ENCODE results near the gene TNFRSF1B.
"Not testable (repeated sequence)": the region's sequence is repeated elsewhere in the genome, so short reads cannot be mapped to it uniquely, and the experiment has no call there.

The TNFRSF1B gene

DNA sequence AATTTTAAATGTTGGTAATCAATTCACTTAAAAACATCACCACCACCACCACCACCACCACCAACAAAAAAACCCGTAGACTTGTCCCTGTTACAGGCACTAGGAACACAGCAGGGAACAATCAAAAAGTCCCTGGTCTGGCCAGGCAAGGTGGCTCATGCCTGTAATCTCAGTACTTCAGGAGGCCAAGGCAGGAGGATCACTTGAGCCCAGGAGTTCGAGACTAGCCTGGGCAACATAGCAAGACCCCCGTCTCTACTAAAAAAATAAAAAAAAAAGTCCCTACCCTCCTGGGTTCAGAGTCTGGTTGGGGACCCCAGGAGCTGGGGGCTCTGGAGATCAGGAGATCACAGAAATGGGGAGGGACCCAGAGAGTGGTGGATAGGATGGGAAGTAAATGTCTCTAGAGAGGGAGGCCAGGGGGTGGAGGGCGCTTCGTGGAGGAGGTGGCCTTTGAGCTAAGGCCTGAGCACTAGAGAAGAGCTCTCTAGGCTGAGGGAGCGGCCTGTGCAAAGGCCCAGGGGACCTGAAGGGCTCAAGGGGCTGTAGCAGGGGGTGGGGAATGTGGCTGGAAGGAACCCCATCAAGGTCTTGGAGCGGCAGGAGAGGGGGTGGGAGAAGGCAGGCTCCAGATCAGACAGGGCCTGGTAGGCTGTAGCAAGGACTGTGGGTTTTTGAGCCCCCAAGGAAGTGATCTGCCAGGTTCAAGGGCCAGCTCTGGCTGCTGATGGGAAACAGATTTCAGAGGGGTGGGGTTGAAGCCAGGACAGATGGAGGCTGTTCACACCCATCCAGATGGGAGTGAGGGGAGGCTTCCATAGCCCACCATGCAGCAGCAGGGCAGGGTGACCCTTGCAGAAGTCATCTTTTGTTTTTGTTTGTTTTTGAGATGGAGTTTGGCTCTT lies 38.2 kb downstream of the TNFRSF1B start:
- H3K36me3 ChIP-seq (ENCODE audit: insufficient read depth, low read length), result no peaks in the 10 kb centered on the region
- H3K9ac ChIP-seq (ENCODE audit: low read length), result no peak overlapping the region
- H3K4me3 ChIP-seq (ENCODE audit: low read depth in 1 of 2, low read length in 2 of 2), result no peak overlapping the region
- peaks cover 5% of the 10 kb centered on the region for H3K4me1 ChIP-seq (ENCODE audit: insufficient read depth, low read length)
- no peaks in the 10 kb centered on the region for H3K27me3 ChIP-seq (ENCODE audit: control insufficient read depth in 1 of 2, insufficient read depth in 2 of 2, low read length in 2 of 2)
- H3K27ac ChIP-seq (ENCODE audit: low read depth, low read length), result no peak overlapping the region
- H3K9me3 ChIP-seq (ENCODE audit: low read length), result no peaks in the 10 kb centered on the region

DNA sequence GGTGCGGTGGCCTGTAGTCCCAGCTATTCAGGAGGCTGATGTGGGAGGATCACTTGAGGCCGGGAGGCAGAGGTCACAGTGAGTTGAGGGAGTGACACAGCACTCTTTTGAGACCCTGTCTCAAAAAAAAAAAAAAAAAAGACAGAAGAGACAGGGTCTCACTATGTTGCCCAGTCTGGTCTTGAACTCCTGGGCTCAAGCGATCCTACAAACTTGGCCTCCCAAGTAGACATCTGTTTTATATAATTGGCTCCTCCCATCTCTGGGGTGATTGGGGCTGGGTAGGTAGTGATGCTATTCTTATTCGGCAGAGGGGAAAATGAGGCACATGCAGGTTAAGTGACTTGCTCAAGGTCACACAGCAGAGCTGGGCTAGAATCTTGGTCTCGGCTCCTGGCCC lies 39.4 kb downstream of the TNFRSF1B start:
- Histone ChIP-seq H3K27ac (ENCODE audit: low read depth, low read length) (no peak overlapping the region), H3K36me3 (ENCODE audit: insufficient read depth, low read length) (no peaks in the 10 kb centered on the region), H3K4me1 (ENCODE audit: insufficient read depth, low read length) (peaks cover 5% of the 10 kb centered on the region)

DNA sequence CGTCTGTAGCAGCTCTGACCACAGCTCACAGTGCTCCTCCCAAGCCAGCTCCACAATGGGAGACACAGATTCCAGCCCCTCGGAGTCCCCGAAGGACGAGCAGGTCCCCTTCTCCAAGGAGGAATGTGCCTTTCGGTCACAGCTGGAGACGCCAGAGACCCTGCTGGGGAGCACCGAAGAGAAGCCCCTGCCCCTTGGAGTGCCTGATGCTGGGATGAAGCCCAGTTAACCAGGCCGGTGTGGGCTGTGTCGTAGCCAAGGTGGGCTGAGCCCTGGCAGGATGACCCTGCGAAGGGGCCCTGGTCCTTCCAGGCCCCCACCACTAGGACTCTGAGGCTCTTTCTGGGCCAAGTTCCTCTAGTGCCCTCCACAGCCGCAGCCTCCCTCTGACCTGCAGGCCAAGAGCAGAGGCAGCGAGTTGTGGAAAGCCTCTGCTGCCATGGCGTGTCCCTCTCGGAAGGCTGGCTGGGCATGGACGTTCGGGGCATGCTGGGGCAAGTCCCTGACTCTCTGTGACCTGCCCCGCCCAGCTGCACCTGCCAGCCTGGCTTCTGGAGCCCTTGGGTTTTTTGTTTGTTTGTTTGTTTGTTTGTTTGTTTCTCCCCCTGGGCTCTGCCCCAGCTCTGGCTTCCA lies 40.1 kb downstream of the TNFRSF1B start:
- H3K4me1 ChIP-seq (ENCODE audit: insufficient read depth, low read length), result peaks cover 5% of the 10 kb centered on the region
- no peak overlapping the region for H3K4me3 ChIP-seq (ENCODE audit: low read depth in 1 of 2, low read length in 2 of 2)
- no peak overlapping the region for H3K9ac ChIP-seq (ENCODE audit: low read length)
- no peaks in the 10 kb centered on the region for H3K27me3 ChIP-seq (ENCODE audit: control insufficient read depth in 1 of 2, insufficient read depth in 2 of 2, low read length in 2 of 2)
- H3K36me3 ChIP-seq (ENCODE audit: insufficient read depth, low read length), result no peaks in the 10 kb centered on the region
- H3K9me3 ChIP-seq (ENCODE audit: low read length), result no peaks in the 10 kb centered on the region
- H3K27ac ChIP-seq (ENCODE audit: low read depth, low read length), result no peak overlapping the region

More for the DNA sequence above, 39.4 kb downstream of the TNFRSF1B start:
- H3K9ac ChIP-seq (ENCODE audit: low read length), result no peak overlapping the region
- no peaks in the 10 kb centered on the region for H3K9me3 ChIP-seq (ENCODE audit: low read length)
- no peak overlapping the region for H3K4me3 ChIP-seq (ENCODE audit: low read depth in 1 of 2, low read length in 2 of 2)
- H3K27me3 ChIP-seq (ENCODE audit: control insufficient read depth in 1 of 2, insufficient read depth in 2 of 2, low read length in 2 of 2), result no peaks in the 10 kb centered on the region

DNA sequence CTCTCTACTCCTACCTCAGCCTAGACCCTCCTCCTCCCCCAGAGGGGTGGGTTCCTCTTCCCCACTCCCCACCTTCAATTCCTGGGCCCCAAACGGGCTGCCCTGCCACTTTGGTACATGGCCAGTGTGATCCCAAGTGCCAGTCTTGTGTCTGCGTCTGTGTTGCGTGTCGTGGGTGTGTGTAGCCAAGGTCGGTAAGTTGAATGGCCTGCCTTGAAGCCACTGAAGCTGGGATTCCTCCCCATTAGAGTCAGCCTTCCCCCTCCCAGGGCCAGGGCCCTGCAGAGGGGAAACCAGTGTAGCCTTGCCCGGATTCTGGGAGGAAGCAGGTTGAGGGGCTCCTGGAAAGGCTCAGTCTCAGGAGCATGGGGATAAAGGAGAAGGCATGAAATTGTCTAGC lies 41.5 kb downstream of the TNFRSF1B start:
- no peak overlapping the region for H3K27ac ChIP-seq (ENCODE audit: low read depth, low read length)
- no peaks in the 10 kb centered on the region for H3K9me3 ChIP-seq (ENCODE audit: low read length)
- no peak overlapping the region for H3K9ac ChIP-seq (ENCODE audit: low read length)
- no peaks in the 10 kb centered on the region for H3K27me3 ChIP-seq (ENCODE audit: control insufficient read depth in 1 of 2, insufficient read depth in 2 of 2, low read length in 2 of 2)
- H3K4me3 ChIP-seq (ENCODE audit: low read depth in 1 of 2, low read length in 2 of 2), result no peak overlapping the region
- peaks cover 5% of the 10 kb centered on the region for H3K4me1 ChIP-seq (ENCODE audit: insufficient read depth, low read length)
- no peaks in the 10 kb centered on the region for H3K36me3 ChIP-seq (ENCODE audit: insufficient read depth, low read length)

DNA sequence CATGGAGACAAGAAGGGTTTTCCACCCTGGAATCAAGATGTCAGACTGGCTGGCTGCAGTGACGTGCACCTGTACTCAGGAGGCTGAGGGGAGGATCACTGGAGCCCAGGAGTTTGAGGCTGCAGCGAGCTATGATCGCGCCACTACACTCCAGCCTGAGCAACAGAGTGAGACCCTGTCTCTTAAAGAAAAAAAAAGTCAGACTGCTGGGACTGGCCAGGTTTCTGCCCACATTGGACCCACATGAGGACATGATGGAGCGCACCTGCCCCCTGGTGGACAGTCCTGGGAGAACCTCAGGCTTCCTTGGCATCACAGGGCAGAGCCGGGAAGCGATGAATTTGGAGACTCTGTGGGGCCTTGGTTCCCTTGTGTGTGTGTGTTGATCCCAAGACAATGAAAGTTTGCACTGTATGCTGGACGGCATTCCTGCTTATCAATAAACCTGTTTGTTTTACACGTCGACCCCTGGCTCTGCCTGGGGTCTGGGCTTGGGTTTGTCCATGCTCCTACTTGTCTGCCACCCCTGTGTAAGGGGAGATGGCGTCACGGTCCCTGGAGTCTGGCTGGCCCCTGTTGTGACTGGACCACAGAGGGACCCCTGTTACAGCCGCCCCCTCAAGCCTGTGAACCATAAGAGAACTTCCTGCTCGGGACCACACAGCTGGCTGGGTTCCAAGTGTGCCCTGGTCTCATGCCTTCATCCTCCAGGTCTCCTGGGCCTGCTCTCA lies 42.1 kb downstream of the TNFRSF1B start:
- Histone ChIP-seq H3K4me1 (ENCODE audit: insufficient read depth, low read length) (peaks cover 5% of the 10 kb centered on the region), H3K9me3 (ENCODE audit: low read length) (no peaks in the 10 kb centered on the region), H3K27me3 (ENCODE audit: control insufficient read depth in 1 of 2, insufficient read depth in 2 of 2, low read length in 2 of 2) (no peaks in the 10 kb centered on the region), H3K9ac (ENCODE audit: low read length) (no peak overlapping the region), H3K27ac (ENCODE audit: low read depth, low read length) (no peak overlapping the region), H3K36me3 (ENCODE audit: insufficient read depth, low read length) (no peaks in the 10 kb centered on the region), H3K4me3 (ENCODE audit: low read depth in 1 of 2, low read length in 2 of 2) (no peak overlapping the region)

DNA sequence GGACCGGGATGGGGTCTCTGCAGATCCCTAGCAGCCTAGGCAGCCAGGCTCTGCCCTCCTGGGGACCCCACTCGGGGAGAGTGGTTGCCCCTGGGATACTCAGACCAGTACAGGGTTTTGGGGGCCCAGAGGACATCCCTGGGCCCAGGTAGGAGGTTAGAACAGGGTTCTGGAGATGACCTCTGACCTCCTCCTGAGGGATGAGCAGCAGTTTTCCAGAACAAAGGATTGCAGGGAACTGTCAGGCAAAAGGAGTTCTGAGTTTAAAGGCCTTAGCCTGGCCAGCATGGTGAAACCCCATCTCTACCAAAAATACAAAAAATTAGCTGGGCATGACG lies 42.7 kb downstream of the TNFRSF1B start:
- Histone ChIP-seq H3K4me3 (ENCODE audit: low read depth in 1 of 2, low read length in 2 of 2) (no peak overlapping the region), H3K9me3 (ENCODE audit: low read length) (no peaks in the 10 kb centered on the region), H3K36me3 (ENCODE audit: insufficient read depth, low read length) (no peaks in the 10 kb centered on the region), H3K4me1 (ENCODE audit: insufficient read depth, low read length) (peaks cover 5% of the 10 kb centered on the region), H3K27ac (ENCODE audit: low read depth, low read length) (no peak overlapping the region), H3K27me3 (ENCODE audit: control insufficient read depth in 1 of 2, insufficient read depth in 2 of 2, low read length in 2 of 2) (no peaks in the 10 kb centered on the region), H3K9ac (ENCODE audit: low read length) (no peak overlapping the region)

DNA sequence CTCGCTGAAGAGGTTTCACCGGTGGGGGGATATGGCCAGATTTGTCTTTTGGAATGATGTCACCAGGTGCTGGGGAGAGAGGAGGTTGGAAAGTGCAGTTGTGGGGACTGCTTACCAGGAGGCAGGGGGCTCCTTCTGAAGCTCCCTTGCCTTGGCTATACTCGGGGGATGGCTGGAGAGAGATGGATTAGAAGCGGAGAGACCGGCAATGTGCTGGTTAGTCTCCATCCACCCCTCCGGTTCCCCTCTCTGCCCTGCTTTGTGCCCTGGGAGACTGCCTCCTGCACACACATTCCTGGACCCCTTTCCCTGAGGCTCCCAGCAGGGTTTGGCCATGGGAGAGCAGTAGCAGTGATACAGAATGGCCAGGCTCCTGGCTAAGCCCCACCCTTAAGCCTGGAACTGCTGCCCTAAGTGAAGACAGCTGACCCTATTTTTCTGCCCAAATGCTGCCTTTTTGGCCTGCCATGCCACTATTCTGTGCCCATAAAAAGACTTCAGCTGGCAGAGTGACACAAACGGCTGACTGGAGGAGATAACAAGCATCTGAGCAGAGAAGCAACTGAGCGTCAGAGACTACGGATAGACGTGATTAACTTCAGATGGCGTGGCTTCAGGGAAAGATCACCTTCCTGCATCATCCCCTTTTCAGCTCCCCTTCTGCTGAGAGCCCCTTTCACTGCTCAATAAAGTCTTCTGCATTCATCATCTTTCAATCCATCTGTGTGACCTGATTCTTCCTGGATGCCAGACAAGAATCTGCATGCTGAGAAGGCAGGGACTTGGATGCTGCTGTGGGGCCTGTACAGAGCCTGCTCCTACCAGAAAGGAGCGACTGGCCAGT lies 48.5 kb downstream of the TNFRSF1B start:
- H3K9me3 ChIP-seq (ENCODE audit: low read length), result no peaks in the 10 kb centered on the region
- no peaks in the 10 kb centered on the region for H3K27me3 ChIP-seq (ENCODE audit: control insufficient read depth in 1 of 2, insufficient read depth in 2 of 2, low read length in 2 of 2)
- no peak overlapping the region for H3K27ac ChIP-seq (ENCODE audit: low read depth, low read length)
- H3K36me3 ChIP-seq (ENCODE audit: insufficient read depth, low read length), result no peaks in the 10 kb centered on the region
- H3K9ac ChIP-seq (ENCODE audit: low read length), result no peak overlapping the region
- no peak overlapping the region for H3K4me3 ChIP-seq (ENCODE audit: low read depth in 1 of 2, low read length in 2 of 2)
- H3K4me1 ChIP-seq (ENCODE audit: insufficient read depth, low read length), result no peaks in the 10 kb centered on the region

DNA sequence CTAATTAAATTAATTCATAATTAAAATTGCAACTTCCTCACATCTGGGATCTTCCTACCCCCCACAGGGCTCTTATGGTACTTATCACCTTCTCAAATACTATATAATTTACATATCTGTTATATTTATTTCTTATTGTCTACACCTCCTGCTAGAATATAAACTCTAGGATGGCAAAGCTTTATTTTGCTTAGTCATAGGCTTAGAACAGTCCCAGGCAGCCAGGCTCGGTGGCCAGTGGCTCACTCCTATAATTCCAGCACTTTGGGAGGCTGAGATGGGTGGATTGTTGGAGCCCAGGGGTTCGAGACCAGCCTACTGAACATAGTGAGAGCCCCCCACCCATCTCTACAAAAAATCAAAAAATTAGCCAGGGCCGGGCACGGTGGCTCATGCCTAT lies 53.0 kb downstream of the TNFRSF1B start:
- Histone ChIP-seq H3K36me3 (ENCODE audit: insufficient read depth, low read length) (no peaks in the 10 kb centered on the region), H3K4me3 (ENCODE audit: low read depth in 1 of 2, low read length in 2 of 2) (no peak overlapping the region), H3K9ac (ENCODE audit: low read length) (no peak overlapping the region), H3K27me3 (ENCODE audit: control insufficient read depth in 1 of 2, insufficient read depth in 2 of 2, low read length in 2 of 2) (no peaks in the 10 kb centered on the region), H3K27ac (ENCODE audit: low read depth, low read length) (no peak overlapping the region), H3K4me1 (ENCODE audit: insufficient read depth, low read length) (no peaks in the 10 kb centered on the region), H3K9me3 (ENCODE audit: low read length) (no peaks in the 10 kb centered on the region)

DNA sequence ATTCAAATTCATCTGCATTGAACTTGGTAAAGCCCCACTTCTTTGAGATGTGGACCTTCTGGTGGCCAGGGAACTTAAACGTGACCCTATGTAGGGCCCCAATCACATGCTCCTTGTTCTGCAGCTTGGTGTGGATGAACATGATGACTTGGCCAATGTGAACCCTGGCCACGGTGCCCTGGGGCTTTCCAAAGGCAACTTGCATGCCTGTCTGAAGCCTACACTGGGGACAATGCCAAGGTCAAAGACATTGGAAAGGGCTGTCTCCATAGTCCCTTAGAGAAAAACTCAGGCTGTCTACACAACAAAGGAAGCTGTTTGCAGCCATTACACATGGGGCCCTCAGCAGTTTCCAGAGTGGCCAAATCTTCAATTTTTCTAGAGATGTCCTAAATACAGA lies 54.1 kb downstream of the TNFRSF1B start:
- no peaks in the 10 kb centered on the region for H3K9me3 ChIP-seq (ENCODE audit: low read length)
- H3K36me3 ChIP-seq (ENCODE audit: insufficient read depth, low read length), result no peaks in the 10 kb centered on the region
- no peaks in the 10 kb centered on the region for H3K27me3 ChIP-seq (ENCODE audit: control insufficient read depth in 1 of 2, insufficient read depth in 2 of 2, low read length in 2 of 2)
- H3K9ac ChIP-seq (ENCODE audit: low read length), result no peak overlapping the region
- H3K4me3 ChIP-seq (ENCODE audit: low read depth in 1 of 2, low read length in 2 of 2), result no peak overlapping the region
- no peak overlapping the region for H3K27ac ChIP-seq (ENCODE audit: low read depth, low read length)
- H3K4me1 ChIP-seq (ENCODE audit: insufficient read depth, low read length), result no peaks in the 10 kb centered on the region

DNA sequence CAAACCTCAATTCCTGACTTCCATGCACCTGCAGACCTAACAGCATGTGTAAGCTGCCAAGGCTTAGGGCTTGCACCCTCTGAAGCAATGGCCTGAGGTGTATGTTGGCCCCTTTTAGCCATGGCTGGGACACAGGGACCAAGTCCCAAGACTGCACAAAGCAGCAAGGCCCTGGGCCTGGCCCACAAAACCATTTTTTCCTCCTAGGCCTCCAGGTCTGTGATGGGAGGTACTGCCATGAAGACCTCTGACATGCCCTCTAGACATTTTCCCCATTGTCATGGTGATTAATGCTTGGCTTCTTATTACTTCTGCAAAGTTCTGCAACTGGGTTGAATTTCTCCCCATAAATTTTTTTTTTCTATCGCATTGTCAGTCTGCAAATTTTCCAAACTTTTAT lies 55.9 kb downstream of the TNFRSF1B start:
- H3K36me3 ChIP-seq (ENCODE audit: insufficient read depth, low read length); H3K4me1 ChIP-seq (ENCODE audit: insufficient read depth, low read length); H3K9ac ChIP-seq (ENCODE audit: low read length); H3K4me3 ChIP-seq (ENCODE audit: low read depth in 1 of 2, low read length in 2 of 2); H3K9me3 ChIP-seq (ENCODE audit: low read length); H3K27ac ChIP-seq (ENCODE audit: low read depth, low read length); H3K27me3 ChIP-seq (ENCODE audit: control insufficient read depth in 1 of 2, insufficient read depth in 2 of 2, low read length in 2 of 2): not testable (repeated sequence)

DNA sequence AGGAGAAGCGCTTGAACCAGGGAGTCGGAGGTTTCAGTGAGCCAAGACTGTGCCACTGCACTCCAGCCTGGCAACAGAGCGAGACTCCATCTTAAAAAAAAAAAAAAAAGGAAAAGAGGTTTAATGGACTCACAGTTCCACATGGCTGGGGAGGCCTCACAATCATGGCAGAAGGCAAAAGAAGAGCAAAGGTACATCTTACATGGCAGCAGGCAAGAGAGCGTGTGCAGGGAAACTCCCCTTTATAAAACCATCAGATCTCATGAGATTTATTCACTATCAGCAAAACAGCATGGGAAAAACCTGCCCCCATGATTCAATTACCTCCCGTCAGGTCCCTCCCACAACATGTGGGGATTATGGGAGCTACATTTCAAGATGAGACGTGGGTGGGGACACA lies 57.3 kb downstream of the TNFRSF1B start:
- not testable (repeated sequence) for H3K36me3 ChIP-seq (ENCODE audit: insufficient read depth, low read length); H3K9ac ChIP-seq (ENCODE audit: low read length); H3K27me3 ChIP-seq (ENCODE audit: control insufficient read depth in 1 of 2, insufficient read depth in 2 of 2, low read length in 2 of 2); H3K4me1 ChIP-seq (ENCODE audit: insufficient read depth, low read length); H3K4me3 ChIP-seq (ENCODE audit: low read depth in 1 of 2, low read length in 2 of 2); H3K27ac ChIP-seq (ENCODE audit: low read depth, low read length); H3K9me3 ChIP-seq (ENCODE audit: low read length)
